ENCODE measurements around the gene ADGRG1.

Gene ADGRG1

DNA sequence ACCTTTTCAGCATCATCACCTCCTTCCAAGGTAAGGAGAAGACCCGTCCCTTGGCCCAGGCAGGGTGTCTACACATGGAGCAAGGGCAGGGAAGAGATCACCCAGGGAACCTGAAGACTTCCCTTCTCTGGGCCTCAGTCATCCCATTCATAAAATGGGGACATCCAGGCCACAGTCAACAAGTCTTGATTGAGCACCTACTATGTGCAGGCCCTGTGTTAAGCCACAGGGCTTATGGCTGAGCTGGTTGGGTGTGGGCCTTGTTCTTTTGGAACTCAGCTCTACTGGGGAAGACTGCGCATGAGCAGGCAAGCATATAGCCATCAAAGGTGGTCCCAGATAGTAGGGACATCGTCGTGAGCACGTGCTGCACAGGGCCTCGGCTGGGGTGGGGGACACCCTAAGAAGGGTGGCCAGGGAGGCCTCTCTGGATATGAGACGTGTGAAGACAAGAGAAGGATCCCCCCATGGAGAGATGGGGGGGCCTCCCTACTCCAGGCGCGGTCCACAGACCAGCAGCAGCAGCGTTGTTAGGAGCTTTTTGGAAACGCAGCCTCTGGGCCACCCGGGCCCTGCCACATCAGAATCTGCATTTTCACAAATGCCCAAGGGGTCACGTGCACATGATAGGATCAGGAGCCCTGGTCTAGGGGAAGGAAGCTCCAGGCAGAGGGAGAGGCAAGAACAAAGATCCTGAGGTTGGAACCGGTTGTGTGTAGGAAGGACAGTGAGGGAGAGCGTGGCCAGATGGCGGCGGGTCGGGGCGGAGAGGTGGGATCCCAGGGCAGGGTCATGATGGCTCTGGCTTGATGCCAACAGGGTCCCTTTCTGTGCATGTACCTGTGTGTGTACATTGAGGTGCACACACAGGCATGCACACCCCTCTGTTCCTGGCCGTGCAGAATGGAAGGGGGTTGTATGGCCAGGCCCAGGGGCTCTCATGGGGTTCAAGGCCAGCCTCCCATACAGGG lies 33.8 kb downstream of the ADGRG1 start:
- no peak for DNase-seq (ENCODE audit: low spot score)
- TF ChIP-seq, protein P1, sequence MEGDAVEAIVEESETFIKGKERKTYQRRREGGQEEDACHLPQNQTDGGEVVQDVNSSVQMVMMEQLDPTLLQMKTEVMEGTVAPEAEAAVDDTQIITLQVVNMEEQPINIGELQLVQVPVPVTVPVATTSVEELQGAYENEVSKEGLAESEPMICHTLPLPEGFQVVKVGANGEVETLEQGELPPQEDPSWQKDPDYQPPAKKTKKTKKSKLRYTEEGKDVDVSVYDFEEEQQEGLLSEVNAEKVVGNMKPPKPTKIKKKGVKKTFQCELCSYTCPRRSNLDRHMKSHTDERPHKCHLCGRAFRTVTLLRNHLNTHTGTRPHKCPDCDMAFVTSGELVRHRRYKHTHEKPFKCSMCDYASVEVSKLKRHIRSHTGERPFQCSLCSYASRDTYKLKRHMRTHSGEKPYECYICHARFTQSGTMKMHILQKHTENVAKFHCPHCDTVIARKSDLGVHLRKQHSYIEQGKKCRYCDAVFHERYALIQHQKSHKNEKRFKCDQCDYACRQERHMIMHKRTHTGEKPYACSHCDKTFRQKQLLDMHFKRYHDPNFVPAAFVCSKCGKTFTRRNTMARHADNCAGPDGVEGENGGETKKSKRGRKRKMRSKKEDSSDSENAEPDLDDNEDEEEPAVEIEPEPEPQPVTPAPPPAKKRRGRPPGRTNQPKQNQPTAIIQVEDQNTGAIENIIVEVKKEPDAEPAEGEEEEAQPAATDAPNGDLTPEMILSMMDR (IDR thresholded peaks at IDR 0.05; ENCODE audit: borderline replicate concordance, control extremely low read depth, extremely low read depth, insufficient read depth, missing control alignments) = no peak
- in situ Hi-C loops (cut with MboI; ENCODE audit: low sequenced_read_pairs, unreplicated experiment) = no loop called here

DNA sequence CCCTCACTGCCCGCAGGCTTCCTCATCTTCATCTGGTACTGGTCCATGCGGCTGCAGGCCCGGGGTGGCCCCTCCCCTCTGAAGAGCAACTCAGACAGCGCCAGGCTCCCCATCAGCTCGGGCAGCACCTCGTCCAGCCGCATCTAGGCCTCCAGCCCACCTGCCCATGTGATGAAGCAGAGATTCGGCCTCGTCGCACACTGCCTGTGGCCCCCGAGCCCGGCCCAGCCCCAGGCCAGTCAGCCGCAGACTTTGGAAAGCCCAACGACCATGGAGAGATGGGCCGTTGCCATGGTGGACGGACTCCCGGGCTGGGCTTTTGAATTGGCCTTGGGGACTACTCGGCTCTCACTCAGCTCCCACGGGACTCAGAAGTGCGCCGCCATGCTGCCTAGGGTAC lies 35.0 kb downstream of the ADGRG1 start:
- TF ChIP-seq, protein P1 (IDR thresholded peaks at IDR 0.05; ENCODE audit: borderline replicate concordance, control extremely low read depth, extremely low read depth, insufficient read depth, missing control alignments) = no peak
- DNase-seq (ENCODE audit: low spot score) = no peak
- in situ Hi-C loops (cut with MboI; ENCODE audit: low sequenced_read_pairs, unreplicated experiment) = no loop called here

DNA sequence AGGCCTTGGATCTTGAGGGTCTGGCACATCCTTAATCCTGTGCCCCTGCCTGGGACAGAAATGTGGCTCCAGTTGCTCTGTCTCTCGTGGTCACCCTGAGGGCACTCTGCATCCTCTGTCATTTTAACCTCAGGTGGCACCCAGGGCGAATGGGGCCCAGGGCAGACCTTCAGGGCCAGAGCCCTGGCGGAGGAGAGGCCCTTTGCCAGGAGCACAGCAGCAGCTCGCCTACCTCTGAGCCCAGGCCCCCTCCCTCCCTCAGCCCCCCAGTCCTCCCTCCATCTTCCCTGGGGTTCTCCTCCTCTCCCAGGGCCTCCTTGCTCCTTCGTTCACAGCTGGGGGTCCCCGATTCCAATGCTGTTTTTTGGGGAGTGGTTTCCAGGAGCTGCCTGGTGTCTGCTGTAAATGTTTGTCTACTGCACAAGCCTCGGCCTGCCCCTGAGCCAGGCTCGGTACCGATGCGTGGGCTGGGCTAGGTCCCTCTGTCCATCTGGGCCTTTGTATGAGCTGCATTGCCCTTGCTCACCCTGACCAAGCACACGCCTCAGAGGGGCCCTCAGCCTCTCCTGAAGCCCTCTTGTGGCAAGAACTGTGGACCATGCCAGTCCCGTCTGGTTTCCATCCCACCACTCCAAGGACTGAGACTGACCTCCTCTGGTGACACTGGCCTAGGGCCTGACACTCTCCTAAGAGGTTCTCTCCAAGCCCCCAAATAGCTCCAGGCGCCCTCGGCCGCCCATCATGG lies 35.7 kb downstream of the ADGRG1 start:
- no peak for DNase-seq (ENCODE audit: low spot score)
- TF ChIP-seq, protein P1 (IDR thresholded peaks at IDR 0.05; ENCODE audit: borderline replicate concordance, control extremely low read depth, extremely low read depth, insufficient read depth, missing control alignments) = no peak
- in situ Hi-C loops (cut with MboI; ENCODE audit: low sequenced_read_pairs, unreplicated experiment) = no loop called here

DNA sequence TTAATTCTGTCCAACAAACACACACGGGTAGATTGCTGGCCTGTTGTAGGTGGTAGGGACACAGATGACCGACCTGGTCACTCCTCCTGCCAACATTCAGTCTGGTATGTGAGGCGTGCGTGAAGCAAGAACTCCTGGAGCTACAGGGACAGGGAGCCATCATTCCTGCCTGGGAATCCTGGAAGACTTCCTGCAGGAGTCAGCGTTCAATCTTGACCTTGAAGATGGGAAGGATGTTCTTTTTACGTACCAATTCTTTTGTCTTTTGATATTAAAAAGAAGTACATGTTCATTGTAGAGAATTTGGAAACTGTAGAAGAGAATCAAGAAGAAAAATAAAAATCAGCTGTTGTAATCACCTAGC lies 36.2 kb downstream of the ADGRG1 start:
- in situ Hi-C loops (cut with MboI; ENCODE audit: low sequenced_read_pairs, unreplicated experiment) = no loop called here
- TF ChIP-seq, protein P1 (IDR thresholded peaks at IDR 0.05; ENCODE audit: borderline replicate concordance, control extremely low read depth, extremely low read depth, insufficient read depth, missing control alignments) = no peak
- no peak for DNase-seq (ENCODE audit: low spot score)

DNA sequence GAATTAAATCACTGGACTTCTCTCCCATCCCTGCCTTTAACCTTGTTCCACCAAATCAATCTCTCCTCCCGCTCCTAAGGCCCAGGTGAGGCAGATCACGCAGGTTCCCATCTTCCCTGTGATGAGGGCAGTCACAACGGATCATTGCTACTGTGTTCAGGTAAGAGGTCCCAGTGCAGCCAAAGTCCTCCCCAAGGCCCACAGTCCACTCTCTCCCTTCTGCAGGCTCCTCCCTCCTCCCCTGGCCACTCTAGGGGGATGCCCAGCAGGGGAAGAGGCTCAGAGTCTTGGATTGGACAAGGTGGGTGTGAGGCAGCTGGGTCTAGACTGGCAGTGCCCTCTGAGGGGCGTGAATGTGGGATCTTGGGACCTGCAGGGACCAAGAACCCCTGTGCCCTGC lies 37.1 kb downstream of the ADGRG1 start:
- in situ Hi-C loops (cut with MboI; ENCODE audit: low sequenced_read_pairs, unreplicated experiment) = no loop called here
- no peak for DNase-seq (ENCODE audit: low spot score)
- TF ChIP-seq, protein P1 (IDR thresholded peaks at IDR 0.05; ENCODE audit: borderline replicate concordance, control extremely low read depth, extremely low read depth, insufficient read depth, missing control alignments) = no peak

DNA sequence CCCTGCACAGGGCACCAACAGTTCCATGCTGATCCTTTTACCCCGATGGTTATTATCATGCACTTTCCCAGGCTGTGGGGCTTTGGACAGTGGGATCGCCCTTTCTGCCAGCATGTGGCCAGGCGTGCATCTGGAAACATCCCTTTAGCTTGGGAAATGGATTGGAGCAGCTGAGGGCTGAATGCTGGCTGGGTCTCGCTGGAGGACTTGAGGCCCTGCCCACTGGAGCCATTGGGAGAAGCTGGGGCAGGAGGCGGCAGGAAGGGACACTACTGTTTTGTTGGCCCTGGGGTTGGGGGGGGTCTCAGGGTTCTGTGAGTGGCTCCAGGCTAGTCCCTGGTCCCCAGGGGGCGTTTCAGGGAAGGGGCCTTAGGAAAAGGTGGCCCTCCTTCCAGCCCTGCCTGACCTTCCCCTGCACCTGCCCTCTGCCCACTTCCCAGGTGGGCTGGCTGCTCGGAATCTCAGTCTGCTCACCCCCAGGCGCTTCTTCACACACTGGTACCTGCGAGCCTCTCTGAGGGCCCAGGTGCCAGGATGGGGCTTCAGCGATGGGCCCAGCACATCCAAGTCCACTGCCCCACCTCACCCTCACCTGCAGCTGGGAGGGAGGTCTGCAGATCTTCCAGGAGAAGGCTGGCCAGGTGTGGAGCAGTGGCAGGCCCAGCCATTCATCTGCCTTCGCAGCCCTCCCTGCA lies 38.1 kb downstream of the ADGRG1 start:
- TF ChIP-seq, protein P1 (IDR thresholded peaks at IDR 0.05; ENCODE audit: borderline replicate concordance, control extremely low read depth, extremely low read depth, insufficient read depth, missing control alignments) = no peak
- no peak for DNase-seq (ENCODE audit: low spot score)
- in situ Hi-C loops (cut with MboI; ENCODE audit: low sequenced_read_pairs, unreplicated experiment) = no loop called here
